ENCODE data around the gene UBP1. TPM values are rescaled to one million over a fixed set of nuclear protein-coding genes. Genes with fewer than 3 reads are reported as not detected.

UBP1 gene
- total and polyA plus RNA-seq, 3 experiments from 2014 or later = 15.9 to 79.4 (median 70.8) TPM

DNA sequence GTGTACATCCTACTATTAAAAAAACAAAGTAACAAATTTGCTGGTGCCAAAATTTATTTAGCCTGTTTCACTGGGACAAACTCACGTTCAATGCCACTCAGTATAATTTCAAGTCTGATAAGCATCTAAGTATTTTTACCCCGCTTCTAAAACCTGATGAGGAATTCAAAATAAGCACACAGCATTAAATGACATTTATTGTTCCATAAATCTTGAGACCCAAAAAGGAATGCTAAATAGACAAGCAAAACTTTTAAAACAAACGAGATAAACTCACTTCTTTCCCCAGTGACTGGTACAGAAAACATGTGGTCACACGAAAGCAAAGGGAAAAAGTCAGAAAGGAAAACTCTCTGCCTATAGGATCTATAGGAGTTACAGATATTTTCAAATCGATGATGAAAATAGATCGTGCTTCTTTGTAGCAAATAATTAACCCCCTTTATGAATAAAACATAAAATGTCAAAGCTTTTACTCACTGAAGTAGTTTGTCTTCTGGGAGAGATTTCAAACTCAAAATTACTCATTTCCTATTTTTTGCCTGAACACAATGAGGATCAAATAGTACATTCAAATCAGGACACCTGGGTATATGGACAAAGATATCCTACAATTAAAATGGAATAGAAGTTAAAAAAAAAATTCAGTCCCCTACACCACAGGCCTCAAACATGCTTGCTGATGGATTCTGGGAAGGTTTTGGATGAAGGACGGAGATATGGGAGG is 51.7 kb downstream of the UBP1 start:
- Mint-ChIP-seq H3K4me1 (peaks cover 3 to 16% (median 15%) of the 10 kb centered on the region in 3 donors), H3K36me3 (peaks cover 4 to 70% (median 35%) of the 10 kb centered on the region in 3 donors), H3K27ac (peak overlapping the region in 2 of 8 donors; percentile 3 to 12), H3K9me3 (no peaks in the 10 kb centered on the region), H3K4me3 (no peak overlapping the region), H3K27me3 (no peaks in the 10 kb centered on the region)
- Histone ChIP-seq H3K27me3 (ENCODE audit: insufficient read depth, low read length, poor library complexity, severe bottlenecking) (no peaks in the 10 kb centered on the region), H3K27ac (ENCODE audit: low read depth, low read length) (no peak overlapping the region), H3K4me3 (ENCODE audit: low read length) (no peak overlapping the region), H3K4me1 (ENCODE audit: insufficient read depth, low read length) (no peaks in the 10 kb centered on the region), H3K36me3 (ENCODE audit: insufficient read depth, low read length) (peaks cover 23% of the 10 kb centered on the region), H3K9me3 (ENCODE audit: low read length) (no peaks in the 10 kb centered on the region)
- ChIA-PET CTCF (no interaction called here), POLR2A (interaction anchor here (0.7 kb wide), 1 partner anchor 8 kb away, joined by 5 read pairs; no protein-coding TSS in a partner anchor)
- DNase-seq = no peak

DNA sequence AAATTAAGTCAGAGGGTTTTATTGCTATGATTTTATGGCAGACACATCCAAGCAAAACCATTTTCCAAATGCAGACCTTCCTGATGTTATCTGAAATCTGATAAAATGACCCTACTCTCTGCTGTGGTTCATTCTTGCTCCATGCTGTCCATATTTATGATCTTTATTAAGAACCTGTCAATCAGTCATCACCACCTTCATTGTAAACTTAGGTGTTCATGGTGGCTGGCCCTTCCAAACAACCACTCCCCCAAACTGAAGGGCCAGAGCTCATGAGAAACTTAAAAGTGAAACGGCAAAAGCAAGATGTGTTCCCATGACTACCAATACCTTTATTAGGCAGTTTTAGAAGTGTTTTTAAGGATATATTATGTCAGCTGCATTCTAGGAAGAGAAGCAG is 53.6 kb downstream of the UBP1 start:
- ChIA-PET POLR2A (no interaction called here), CTCF (interaction anchor here (2.1 kb wide), 1 partner anchor 14 kb away, joined by 10 read pairs; no protein-coding TSS in a partner anchor)
- Mint-ChIP-seq H3K36me3 (peaks cover 4 to 51% (median 24%) of the 10 kb centered on the region in 3 donors), H3K27ac (peak overlapping the region in 6 of 8 donors; percentile 38 to 77 (median 48)), H3K4me3 (no peak overlapping the region), H3K4me1 (peaks cover 3 to 15% (median 13%) of the 10 kb centered on the region in 3 donors), H3K27me3 (no peaks in the 10 kb centered on the region), H3K9me3 (no peaks in the 10 kb centered on the region)
- Histone ChIP-seq H3K4me3 (ENCODE audit: low read length) (no peak overlapping the region), H3K9me3 (ENCODE audit: low read length) (no peaks in the 10 kb centered on the region), H3K36me3 (ENCODE audit: insufficient read depth, low read length) (peaks cover 5% of the 10 kb centered on the region), H3K27ac (ENCODE audit: low read depth, low read length) (no peak overlapping the region), H3K4me1 (ENCODE audit: insufficient read depth, low read length) (no peaks in the 10 kb centered on the region), H3K27me3 (ENCODE audit: insufficient read depth, low read length, poor library complexity, severe bottlenecking) (no peaks in the 10 kb centered on the region)
- no peak for DNase-seq

DNA sequence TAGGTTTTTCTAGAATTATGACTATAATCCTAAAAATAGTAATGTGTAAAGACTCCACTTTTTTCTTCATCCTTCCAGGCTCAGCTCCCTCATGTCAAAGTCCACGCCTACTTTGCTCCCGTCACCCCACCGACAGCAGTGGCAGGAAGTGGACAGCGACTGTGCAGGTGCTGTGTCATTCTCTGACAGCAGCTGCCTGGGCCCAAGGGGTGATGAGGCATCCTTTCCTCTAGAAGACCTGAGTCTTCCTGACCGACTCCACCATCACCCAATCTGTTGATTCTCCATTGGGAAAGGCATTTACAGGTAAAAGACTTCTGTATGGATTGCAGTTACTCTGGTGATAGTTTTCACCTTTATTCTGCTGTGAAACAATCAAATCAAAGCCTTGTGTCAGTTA is 54.8 kb downstream of the UBP1 start:
- Mint-ChIP-seq H3K36me3 (peaks cover 4 to 39% (median 15%) of the 10 kb centered on the region in 3 donors), H3K9me3 (no peaks in the 10 kb centered on the region), H3K27ac (peak overlapping the region in 4 of 8 donors; percentile 37 to 76 (median 52)), H3K4me1 (peaks cover 3 to 13% (median 10%) of the 10 kb centered on the region in 3 donors), H3K4me3 (no peak overlapping the region), H3K27me3 (no peaks in the 10 kb centered on the region)
- peak overlapping the region; percentile 9 for H3K27ac ChIP-seq (ENCODE audit: low read depth, low read length)
- H3K4me1 ChIP-seq (ENCODE audit: insufficient read depth, low read length) = no peaks in the 10 kb centered on the region
- DNase-seq = peak in 1 of 5 donors; percentile 51
- ChIA-PET CTCF (interaction anchor here (1.2 to 2.1 kb wide), 2 partner anchors 8 to 12 kb away, joined by 3 to 10 read pairs; no protein-coding TSS in a partner anchor), POLR2A (no interaction called here)
- H3K4me3 ChIP-seq (ENCODE audit: low read length) = no peak overlapping the region
- H3K9me3 ChIP-seq (ENCODE audit: low read length) = no peaks in the 10 kb centered on the region
- H3K36me3 ChIP-seq (ENCODE audit: insufficient read depth, low read length) = peaks cover 3% of the 10 kb centered on the region
- no peaks in the 10 kb centered on the region for H3K27me3 ChIP-seq (ENCODE audit: insufficient read depth, low read length, poor library complexity, severe bottlenecking)

DNA sequence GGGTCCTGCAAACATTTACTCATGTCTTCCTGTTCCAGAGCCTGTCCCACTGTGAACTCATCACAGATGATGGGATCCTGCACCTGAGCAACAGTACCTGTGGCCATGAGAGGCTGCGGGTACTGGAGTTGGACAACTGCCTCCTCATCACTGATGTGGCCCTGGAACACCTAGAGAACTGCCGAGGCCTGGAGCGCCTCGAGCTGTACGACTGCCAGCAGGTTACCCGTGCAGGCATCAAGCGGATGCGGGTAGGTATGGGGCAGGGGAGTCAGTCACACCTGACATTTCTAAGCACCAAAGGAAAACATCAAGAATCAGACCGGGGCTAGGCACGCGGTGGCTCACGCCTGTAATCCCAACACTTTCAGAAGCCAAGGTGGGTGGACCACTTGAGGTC is 56.3 kb downstream of the UBP1 start:
- no peaks in the 10 kb centered on the region for H3K9me3 ChIP-seq (ENCODE audit: low read length)
- ChIA-PET POLR2A (no interaction called here), CTCF (no interaction called here)
- Mint-ChIP-seq H3K36me3 (peaks cover 0 to 25% (median 4%) of the 10 kb centered on the region in 3 donors), H3K27ac (peak overlapping the region in 3 of 8 donors; percentile 57 to 84 (median 68)), H3K4me3 (peak overlapping the region in 1 of 7 donors; percentile 15), H3K4me1 (peaks cover 3 to 13% (median 10%) of the 10 kb centered on the region in 3 donors), H3K9me3 (no peaks in the 10 kb centered on the region), H3K27me3 (no peaks in the 10 kb centered on the region)
- H3K27me3 ChIP-seq (ENCODE audit: insufficient read depth, low read length, poor library complexity, severe bottlenecking) = no peaks in the 10 kb centered on the region
- H3K27ac ChIP-seq (ENCODE audit: low read depth, low read length) = no peak overlapping the region
- H3K4me1 ChIP-seq (ENCODE audit: insufficient read depth, low read length) = no peaks in the 10 kb centered on the region
- H3K36me3 ChIP-seq (ENCODE audit: insufficient read depth, low read length) = peaks cover 3% of the 10 kb centered on the region
- H3K4me3 ChIP-seq (ENCODE audit: low read length) = no peak overlapping the region
- DNase-seq = no peak

DNA sequence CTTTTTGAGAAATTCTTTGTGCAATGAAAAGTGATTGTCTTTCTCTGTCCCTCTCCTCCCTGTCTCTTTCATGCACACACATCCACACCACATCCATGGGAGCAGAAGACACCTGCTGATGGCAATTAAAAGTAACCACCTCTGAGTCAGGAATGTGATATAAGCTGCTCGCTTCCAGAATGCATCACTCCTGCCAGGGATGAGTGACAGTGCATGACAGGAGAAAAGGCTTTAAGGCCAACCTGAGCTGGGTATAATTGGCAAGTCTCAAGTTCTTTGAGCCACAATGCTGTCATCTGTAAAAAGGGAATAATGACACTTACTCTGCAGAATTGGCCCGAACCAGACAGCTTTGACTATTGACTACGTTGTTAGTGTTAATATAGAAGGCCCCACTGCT is 59.6 kb downstream of the UBP1 start:
- Mint-ChIP-seq H3K27ac (peak overlapping the region in 1 of 8 donors; percentile 54), H3K4me3 (no peak overlapping the region), H3K36me3 (peaks cover 0 to 3% (median 0%) of the 10 kb centered on the region in 3 donors), H3K27me3 (no peaks in the 10 kb centered on the region), H3K4me1 (peaks cover 0 to 6% (median 3%) of the 10 kb centered on the region in 3 donors), H3K9me3 (no peaks in the 10 kb centered on the region)
- Histone ChIP-seq H3K4me1 (ENCODE audit: insufficient read depth, low read length) (no peaks in the 10 kb centered on the region), H3K27me3 (ENCODE audit: insufficient read depth, low read length, poor library complexity, severe bottlenecking) (no peaks in the 10 kb centered on the region), H3K9me3 (ENCODE audit: low read length) (no peaks in the 10 kb centered on the region), H3K4me3 (ENCODE audit: low read length) (no peak overlapping the region), H3K36me3 (ENCODE audit: insufficient read depth, low read length) (no peaks in the 10 kb centered on the region), H3K27ac (ENCODE audit: low read depth, low read length) (no peak overlapping the region)
- ChIA-PET CTCF (no interaction called here), POLR2A (no interaction called here)
- DNase-seq = no peak

DNA sequence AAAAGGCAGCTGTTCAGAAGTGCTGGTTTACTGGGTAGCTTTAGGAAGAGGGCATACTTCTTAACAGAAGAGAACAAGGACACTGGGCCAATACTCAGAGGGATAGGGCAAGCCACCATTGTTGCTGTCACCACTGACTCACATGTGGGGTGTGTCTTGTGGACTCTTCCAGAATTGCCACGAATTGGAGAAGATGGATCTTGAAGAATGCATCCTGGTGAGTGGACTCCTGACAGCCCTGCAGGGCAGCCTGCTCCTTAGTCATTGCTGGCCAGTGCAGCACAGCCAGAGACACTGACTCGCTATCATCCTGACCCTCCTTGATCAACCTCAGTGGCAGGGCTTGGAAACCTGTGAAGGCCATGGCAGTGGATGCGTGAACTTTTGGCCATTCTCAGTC is 62.3 kb downstream of the UBP1 start:
- no peak for DNase-seq
- POLR2A ChIA-PET = no interaction called here

DNA sequence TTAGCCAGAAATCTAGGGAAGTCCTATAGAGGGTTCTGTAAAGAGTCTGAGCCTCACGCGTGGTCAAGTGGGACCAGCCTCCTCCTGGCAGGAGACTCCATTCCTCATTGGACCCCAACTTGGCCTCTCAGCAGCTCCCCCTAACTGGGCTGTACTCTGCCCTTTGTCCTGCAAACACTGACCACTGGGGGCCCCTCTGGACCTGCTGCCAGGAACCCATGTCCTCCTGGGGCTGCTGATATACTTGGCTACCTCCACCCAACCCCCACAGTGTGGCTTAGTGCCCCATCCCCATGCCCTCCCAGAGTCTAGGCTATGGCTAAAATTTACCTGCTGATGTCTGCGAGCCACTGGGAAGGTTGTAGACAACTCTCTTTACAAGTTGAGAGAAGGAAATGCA is 62.7 kb downstream of the UBP1 start:
- H3K4me3 Mint-ChIP-seq = no peak overlapping the region
- Histone ChIP-seq H3K36me3 (ENCODE audit: insufficient read depth, low read length) (no peaks in the 10 kb centered on the region), H3K27me3 (ENCODE audit: insufficient read depth, low read length, poor library complexity, severe bottlenecking) (no peaks in the 10 kb centered on the region), H3K27ac (ENCODE audit: low read depth, low read length) (no peak overlapping the region), H3K4me1 (ENCODE audit: insufficient read depth, low read length) (no peaks in the 10 kb centered on the region), H3K9me3 (ENCODE audit: low read length) (no peaks in the 10 kb centered on the region), H3K4me3 (ENCODE audit: low read length) (no peak overlapping the region)
- ChIA-PET POLR2A (no interaction called here), CTCF (no interaction called here)
- peaks cover 0 to 7% (median 6%) of the 10 kb centered on the region in 3 donors for H3K4me1 Mint-ChIP-seq
- peaks cover 3 to 7% of the 10 kb centered on the region in 2 donors for H3K27me3 Mint-ChIP-seq
- no peak for DNase-seq
- H3K9me3 Mint-ChIP-seq = no peaks in the 10 kb centered on the region
- peaks cover 0 to 1% (median 0%) of the 10 kb centered on the region in 3 donors for H3K36me3 Mint-ChIP-seq
- no peak overlapping the region for H3K27ac Mint-ChIP-seq

More for the DNA sequence above, 62.3 kb downstream of the UBP1 start:
- no peaks in the 10 kb centered on the region for H3K36me3 ChIP-seq (ENCODE audit: insufficient read depth, low read length)
- Mint-ChIP-seq H3K27me3 (peaks cover 0 to 2% of the 10 kb centered on the region in 2 donors), H3K4me3 (no peak overlapping the region), H3K9me3 (no peaks in the 10 kb centered on the region), H3K4me1 (peaks cover 0 to 2% (median 2%) of the 10 kb centered on the region in 3 donors), H3K36me3 (peaks cover 0 to under 1% (median 0%) of the 10 kb centered on the region in 3 donors), H3K27ac (peak overlapping the region in 1 of 8 donors; percentile 29)
- no peak overlapping the region for H3K4me3 ChIP-seq (ENCODE audit: low read length)
- H3K9me3 ChIP-seq (ENCODE audit: low read length) = no peaks in the 10 kb centered on the region
- no peak overlapping the region for H3K27ac ChIP-seq (ENCODE audit: low read depth, low read length)
- CTCF ChIA-PET = interaction anchor here (1.7 kb wide), 1 partner anchor 409 kb away, joined by 4 read pairs; no protein-coding TSS in a partner anchor
- no peaks in the 10 kb centered on the region for H3K27me3 ChIP-seq (ENCODE audit: insufficient read depth, low read length, poor library complexity, severe bottlenecking)
- H3K4me1 ChIP-seq (ENCODE audit: insufficient read depth, low read length) = no peaks in the 10 kb centered on the region

DNA sequence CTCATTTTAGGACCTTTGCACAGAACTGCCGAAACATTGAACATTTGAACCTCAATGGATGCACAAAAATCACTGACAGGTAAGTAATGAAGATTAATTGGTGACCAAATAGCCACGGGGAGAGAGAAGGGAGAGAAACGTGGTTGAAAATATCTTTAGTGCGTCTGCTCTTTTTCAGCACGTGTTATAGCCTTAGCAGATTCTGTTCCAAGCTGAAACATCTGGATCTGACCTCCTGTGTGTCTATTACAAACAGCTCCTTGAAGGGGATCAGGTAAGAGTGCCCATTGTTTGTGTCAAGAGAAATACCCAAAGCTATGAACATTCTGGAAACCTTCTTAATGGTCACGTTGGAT is 67.1 kb downstream of the UBP1 start:
- no peak overlapping the region for H3K27ac Mint-ChIP-seq
- H3K27me3 ChIP-seq (ENCODE audit: insufficient read depth, low read length, poor library complexity, severe bottlenecking) = no peaks in the 10 kb centered on the region
- H3K4me3 ChIP-seq (ENCODE audit: low read length) = no peak overlapping the region
- CTCF ChIA-PET = interaction anchor here (0.8 to 3.7 kb wide), 19 partner anchors 8 to 592 kb away, joined by 3 to 23 read pairs (median 5); no protein-coding TSS in a partner anchor
- no peaks in the 10 kb centered on the region for H3K36me3 ChIP-seq (ENCODE audit: insufficient read depth, low read length)
- peaks cover 9 to 19% of the 10 kb centered on the region in 2 donors for H3K27me3 Mint-ChIP-seq
- H3K36me3 Mint-ChIP-seq = peaks cover 0 to 1% (median 0%) of the 10 kb centered on the region in 3 donors
- peaks cover 0 to 7% (median 7%) of the 10 kb centered on the region in 3 donors for H3K4me1 Mint-ChIP-seq
- H3K4me3 Mint-ChIP-seq = no peak overlapping the region
- peaks cover 0 to 5% (median 0%) of the 10 kb centered on the region in 5 donors for H3K9me3 Mint-ChIP-seq
- no peaks in the 10 kb centered on the region for H3K4me1 ChIP-seq (ENCODE audit: insufficient read depth, low read length)
- no peak overlapping the region for H3K27ac ChIP-seq (ENCODE audit: low read depth, low read length)
- POLR2A ChIA-PET = interaction anchor here (1.0 kb wide), 1 partner anchor 242 kb away, joined by 3 read pairs; no protein-coding TSS in a partner anchor
- H3K9me3 ChIP-seq (ENCODE audit: low read length) = no peaks in the 10 kb centered on the region
- no peak for DNase-seq

Data from CD8-positive, alpha-beta memory T cell (primary cell).